GM19452 (cell line): ENCODE results near the gene SLC39A13.

Experiments used
- ATAC-seq: cut with Tn5 transposase; IDR thresholded peaks from one replicate; pipeline ENCODE4 v1.9.1; 2021; ENCODE audit not compliant: unreplicated experiment

Gene SLC39A13

DNA sequence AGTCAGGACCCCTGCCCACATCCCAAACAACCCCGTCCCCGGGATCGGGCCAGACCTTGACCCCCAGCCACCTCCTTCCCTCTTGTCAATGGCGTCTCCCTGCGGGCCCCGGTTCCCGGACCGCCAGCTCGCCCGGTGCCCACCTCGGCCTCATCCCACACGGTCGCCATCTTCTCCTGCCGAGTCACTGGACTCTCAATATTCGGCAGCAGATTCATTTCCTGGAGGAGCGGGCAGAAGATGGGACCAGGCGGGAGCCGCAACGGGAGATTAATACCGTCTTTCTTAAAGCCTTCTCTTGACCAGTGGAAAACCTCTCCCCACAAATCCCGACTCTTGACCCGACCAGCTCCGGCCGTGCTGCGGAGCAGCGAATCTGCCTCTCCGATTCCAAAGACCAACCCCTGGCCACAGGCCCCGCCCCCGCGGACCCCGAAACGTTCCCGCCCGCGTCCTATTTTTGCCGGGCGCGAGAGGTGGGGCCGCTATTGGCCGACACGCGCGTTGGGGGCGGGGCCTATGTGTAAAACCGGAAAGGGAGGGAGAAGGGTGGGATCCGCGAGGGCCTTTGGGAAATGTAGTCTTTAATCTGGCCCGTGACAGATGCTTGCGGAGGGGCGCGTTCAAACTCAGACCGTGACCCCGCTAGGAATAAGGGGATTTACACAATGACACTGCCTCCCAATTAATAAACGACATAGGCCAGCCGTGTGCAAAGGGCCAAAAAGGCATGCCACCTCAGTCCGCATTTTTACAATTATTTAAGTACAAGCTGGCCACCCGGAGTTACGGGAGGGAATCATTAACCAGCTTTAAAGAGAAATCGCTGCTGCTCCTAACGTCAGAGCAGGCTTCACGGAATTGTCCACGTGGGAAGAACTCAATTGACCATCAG is 17.9 kb downstream of the SLC39A13 start, which contains the start of gene PSMC3:
Gene PSMC3, minus strand, starts transcription at position 378 of the 895 bp plus-strand sequence. Its CDS starts 160 bp downstream, at position 218.
- peak; percentile 90 for ATAC-seq

DNA sequence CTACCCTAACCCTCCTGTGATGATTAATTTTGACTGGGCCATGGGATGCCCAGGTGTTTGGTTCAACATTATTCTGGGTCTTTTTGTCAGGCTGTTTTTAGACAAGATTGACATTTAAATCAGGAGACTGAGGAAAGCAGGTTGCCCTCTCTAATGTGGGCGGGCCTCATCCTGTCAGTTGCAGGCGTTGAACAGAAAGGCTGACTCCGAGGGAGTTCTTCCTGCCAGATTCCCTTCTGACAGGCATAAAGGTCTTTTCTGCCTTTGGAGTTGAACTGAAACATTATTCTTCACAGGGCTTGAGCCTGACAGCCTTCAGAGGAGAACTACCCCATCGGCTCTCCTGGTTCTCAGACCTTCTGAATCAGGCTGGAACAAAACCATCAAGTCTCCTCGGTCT is 22.1 kb downstream of the SLC39A13 start:
- no peak for ATAC-seq

DNA sequence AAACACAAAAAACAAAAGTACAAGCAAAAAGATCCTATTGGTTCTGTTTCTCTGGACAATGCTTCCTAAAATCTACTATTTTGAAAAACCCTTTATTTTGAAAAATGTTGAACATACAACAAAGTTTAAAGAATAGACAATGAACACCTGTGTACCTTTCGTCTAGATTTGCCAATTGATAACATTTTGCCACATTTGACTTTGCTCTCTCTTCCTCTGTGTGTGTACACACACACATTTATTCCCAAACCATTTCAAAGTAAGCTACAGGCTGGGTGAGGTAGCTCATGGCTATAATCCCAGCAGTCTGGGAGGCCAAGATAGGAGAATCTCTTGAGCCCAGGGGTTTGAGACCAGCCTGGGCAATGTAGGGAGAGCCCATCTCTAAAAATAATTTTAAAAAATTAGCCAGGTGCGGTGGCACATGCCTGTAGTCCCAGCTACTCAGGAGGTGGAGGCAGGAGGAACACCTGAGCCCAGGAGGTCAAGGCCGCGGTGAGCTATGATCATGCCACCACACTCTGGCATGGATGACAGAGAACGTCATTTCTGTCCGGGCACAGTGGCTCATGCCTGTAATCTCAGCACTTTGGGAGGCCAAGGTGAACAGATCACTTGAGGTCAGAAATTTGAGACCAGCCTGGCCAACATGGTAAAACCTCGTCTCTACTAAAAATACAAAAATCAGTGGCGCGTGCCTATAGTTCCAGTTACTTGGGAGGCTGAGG is 23.1 kb downstream of the SLC39A13 start:
- ATAC-seq = no peak

DNA sequence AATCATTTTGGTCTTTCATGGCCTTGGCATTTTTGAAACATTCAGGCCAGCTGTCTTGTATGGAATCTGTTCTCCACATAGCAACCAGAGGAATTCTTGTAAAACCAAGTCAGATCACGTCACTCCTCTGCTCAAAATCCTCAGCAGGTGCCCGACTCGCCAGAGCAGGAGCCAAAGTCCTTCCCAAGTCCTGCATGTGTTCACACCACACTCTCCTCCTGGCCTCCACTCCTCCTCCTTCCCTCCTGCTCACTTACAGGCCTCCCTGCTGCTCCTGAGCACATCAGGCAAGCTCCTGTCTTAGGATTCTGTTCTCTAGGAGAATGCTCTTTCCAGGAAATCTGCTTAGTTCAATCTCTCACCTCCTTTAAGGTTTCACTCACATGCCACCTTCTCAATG is 24.8 kb downstream of the SLC39A13 start:
- no peak for ATAC-seq

DNA sequence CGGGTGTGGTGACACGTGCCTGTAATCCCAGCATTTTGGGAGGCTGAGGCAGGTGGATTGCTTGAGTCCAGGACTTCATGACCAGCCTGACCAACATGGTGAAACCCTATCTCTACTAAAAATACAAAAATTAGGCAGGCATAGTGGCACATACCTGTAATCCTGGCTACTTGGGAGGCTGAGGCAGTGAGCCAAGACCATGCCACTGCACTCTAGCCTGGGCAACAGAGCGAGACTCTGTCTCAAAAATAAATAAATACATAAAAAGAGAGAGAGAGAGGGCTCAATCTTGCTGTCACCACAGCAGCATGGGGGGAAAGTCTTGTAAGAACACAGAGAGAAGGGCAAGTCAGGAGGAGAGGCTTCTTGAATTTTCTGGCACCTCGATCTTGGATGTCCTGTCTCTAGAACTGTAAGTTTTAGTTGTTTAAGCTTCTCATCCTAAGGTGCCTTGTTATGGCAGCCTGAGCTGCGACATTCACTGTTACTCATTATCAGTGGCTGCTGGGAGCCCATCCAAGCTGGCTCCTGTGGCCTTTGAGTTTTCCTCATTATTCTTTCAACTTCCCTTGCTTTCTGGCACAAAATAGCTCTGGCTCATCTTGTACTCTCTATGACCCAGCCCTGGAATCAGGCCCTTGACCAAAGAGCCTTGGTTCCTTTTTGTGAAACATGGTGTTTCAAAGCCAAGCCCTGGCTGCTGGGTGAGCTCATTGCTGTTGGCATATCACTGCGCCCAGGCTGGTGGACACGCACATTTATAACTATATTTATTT is 25.8 kb downstream of the SLC39A13 start:
- no peak for ATAC-seq

DNA sequence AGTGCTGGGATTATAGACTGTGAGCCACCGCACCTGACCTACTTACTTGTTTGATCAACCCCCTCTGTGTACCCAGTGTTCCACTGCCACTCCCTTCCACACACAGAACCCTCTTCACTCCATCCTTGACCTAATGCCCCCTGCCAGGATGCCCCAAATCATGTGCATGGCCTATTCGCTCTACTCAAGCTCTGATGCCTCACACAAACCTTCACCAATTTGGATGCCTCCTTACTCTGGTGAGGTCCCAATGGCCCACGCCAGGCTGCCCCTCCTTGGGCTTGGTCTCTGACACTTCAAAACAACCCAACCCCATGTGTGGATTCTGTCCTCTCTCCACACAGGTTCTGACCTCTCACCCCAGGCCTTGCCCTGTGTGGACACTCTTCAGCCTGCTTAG is 27.3 kb downstream of the SLC39A13 start:
- no peak for ATAC-seq

DNA sequence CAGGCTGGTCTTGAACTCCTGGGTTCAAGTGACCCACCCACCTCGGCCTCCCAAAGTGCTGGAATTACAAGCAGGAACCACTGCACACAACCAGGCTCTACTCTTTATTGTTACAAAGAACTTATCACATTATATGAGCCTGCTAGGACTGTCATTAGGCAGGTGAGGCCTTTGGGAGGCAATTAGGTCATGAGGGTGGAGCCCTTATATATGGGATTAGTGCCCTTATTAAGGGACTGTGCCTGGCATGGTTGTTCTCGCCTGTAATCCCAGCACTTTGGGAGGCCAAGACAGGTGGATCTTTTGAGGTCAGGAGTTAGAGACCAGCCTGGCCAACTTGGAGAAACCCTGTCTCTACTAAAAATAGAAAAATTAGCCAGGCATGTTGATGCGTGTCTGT is 28.3 kb downstream of the SLC39A13 start:
- ATAC-seq = no peak

DNA sequence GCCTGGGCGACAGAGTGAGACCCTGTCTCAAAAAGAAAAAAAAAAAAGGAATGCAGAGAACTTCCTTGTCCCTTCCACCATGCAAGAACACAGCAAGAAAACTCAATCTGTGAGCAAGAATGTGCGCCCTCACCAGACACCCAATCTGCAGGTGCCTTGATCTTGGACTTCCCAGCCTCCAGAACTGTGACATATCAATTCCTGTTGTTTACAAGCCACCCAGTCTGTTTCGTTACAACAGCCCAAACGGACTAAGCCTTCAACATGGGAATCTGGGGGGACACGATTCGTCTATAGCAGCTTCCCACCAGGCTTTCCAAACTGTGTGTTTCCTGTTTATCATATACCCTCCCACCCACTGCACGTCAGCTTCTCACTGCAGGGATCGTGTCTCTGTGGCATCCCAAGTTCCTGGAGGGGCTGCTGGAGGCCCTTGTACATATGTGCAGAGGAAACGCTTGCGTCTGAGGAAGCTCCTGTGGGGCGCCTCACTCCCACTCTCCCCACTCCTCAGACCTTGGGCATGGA is 28.9 kb downstream of the SLC39A13 start:
- ATAC-seq = no peak

DNA sequence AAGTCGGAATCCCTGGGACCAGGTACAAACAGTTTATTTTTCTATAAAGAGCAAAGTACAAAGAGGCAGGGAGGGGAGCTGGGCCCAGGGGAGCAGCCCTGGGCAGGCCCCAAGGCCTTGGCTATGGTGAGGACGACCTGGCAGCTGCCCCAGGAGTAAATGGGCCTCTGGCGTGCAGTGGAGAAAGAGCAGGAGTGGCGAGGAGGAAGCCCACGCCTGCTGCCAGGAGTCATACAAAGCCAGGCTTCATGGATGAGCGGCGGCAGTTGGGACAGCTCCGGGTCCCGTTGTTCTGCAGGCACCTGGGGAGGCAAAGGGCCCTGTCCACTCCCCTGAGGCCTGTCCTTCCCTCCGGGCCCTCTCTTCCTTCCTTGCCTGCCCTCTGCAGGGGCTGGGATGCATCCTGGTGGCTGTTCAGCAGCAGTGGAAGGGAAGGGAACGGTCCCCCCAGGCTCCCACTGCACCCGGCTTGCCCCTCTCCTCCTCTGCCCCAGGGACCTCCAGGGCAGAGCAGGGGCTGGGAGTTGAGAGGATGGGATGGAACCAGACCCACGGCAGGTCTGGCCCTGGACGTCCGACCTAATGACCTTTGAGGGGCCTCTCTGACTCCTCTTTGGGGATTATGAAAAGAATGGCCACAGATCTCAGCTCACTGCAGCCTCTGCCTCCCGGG is 29.5 kb downstream of the SLC39A13 start:
- no peak for ATAC-seq

DNA sequence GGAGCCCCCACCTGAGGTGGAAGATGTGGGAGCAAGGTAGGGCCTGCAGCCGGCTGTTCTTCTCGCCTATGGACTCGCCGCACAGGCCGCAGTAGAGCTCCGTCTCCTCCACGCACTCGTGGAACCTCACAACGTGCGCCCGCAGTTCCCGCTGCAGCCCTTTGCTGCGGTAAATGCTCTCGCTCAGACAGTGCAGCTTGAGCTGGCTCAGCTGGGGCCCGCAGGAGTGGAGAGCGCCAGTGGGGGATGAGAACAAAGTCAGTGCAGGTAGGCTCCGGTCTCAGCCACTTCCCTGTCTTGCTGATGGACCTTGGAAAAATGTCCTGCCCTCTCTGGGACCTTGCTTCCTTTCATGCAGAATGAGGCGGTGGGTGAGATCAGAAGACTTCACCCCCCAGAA is 30.3 kb downstream of the SLC39A13 start:
- no peak for ATAC-seq

DNA sequence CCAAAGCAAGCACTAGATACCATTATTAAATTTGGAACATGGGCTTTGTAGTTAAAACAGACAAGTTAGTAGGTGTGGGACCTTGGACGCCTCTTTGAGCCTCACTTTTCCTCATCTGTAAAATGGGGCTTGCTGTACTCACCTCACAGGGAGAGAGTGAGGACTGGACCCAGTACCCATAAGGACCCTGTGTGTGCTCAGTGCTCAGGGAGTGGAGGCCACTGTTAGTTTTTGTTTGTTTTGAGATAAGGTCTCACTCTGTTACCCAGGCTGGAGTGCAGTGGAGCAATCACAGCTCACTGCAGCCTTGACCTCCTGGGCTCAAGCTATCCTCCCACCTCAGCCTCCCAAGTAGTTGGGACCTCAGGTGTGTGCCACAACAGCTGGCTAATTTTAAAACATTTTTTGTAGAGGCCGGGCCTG is 31.7 kb downstream of the SLC39A13 start:
- no peak for ATAC-seq

DNA sequence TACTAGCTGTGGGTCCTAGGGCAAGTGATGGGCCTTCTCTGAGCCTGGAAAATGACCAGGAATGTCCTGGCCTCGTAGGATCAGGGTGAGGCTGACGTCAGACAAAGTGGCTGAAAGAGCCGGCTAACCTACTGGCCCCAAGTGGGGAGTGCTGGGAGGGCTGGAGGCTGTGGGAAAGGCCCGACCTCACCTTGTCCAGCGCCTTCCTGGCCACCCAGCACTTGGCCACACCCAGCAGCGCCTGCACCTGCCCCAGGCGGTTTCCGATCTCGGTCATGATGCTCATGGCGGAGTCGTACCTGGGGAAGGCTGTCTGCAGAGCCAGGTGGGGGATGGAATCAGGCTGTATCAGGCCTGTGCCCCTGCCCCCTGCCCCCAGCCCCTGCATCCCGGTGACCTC is 33.0 kb downstream of the SLC39A13 start:
- ATAC-seq = no peak

DNA sequence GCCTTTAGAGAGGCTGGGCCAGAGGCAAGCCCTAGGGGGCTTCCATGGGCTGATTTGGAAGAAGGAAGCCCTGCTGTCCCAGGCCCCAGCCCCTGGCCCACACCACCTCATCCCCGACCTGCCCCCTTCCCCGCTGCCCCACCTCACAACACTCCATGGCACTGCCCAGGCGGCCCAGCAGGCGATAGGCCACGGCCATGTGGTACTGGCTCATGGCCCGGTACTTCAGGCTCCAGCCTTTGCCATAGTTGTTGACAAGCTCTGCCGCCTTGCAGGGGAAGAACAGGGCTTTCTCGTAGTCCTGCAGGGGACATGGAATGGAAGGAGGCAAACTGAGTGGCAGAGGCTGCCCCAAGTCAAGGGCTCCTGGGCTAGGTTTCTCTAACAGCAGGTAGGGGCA is 34.1 kb downstream of the SLC39A13 start:
- no peak for ATAC-seq

DNA sequence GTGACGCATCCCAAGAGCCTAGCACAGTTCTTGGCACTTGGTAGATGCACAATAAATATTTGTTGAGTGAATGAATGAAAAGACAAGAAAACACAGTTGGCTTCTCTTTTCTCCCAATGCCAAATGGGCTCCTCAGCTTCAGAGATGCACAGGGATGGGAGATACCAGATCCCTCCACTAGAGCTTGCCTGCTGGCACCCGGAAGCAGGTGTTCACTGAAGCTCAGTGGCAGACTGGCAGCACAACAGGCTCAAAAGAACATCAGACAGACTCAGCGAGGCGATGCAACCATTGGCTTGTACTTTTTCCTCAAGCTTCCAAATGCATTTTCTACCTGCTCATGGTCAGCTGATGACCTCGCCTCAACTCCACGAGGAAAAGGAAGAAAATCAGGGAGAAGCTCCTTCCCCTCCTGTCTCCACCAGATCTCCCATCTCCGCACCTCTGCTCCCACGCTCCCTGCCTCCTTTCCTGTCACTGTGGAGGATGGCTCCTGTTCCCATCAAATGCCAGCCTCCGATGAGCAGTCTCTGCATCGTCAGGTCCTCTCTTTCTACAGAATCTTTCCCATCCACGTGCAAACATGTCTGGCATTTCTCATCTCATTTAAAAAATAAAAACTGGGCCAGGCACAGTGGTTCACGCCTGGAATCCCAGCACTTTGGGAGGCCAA is 34.8 kb downstream of the SLC39A13 start:
- no peak for ATAC-seq

DNA sequence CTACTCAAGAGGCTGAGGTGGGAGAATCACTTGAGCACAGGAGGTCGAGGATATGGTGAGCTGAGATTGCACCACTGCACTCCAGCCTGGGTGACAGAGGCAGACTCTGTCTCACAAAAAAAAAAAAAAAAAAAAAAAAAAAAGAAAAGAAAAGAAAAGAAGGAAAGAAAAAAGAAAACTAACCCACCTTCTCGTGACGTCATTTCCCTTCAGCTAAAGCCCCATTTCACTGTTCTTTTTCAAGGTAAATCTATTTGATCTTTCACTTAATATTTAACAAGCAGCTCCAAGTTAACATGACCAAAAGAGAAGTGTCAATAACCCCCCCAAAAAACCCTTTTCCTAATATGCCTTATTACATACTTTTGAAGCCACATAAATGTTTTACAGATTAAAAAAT is 35.4 kb downstream of the SLC39A13 start:
- no peak for ATAC-seq

DNA sequence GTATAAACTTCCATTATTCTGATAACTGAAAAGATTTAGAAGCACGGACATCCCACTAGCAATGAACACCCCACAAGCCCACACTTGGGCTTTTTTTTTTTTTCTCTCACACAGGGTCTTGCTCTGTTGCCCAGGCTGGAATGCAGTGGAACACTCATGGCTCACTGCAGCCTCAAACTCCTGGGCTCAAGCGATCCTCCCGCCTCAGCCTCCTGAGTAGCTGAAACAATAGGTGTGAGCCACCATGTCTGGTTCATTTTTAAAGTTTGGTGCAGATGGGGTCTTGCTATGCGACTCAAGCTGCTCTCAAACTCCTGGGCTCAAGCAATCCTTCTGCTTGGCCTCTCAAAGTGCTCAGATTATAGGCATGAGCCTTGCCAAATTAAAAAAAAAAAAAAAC is 37.5 kb downstream of the SLC39A13 start:
- no peak for ATAC-seq

DNA sequence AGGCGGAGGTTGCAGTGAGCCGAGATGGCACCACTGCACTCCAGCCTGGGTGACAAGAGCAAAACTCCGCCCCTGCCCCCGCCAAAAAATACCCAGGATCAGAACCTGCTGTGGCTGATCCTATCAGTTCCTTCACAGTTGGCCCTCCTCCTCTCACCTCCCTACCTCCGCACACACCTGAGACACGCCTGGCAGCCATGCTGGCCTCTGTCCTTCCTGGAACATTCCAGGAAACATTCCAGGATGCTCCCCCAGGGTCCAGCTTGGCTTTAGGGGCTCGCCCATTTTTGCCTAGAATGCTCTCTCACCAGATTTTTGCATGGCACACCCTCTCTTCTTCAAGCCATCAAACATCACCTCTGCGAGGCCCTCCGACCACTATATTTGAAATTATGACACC is 38.4 kb downstream of the SLC39A13 start:
- no peak for ATAC-seq

DNA sequence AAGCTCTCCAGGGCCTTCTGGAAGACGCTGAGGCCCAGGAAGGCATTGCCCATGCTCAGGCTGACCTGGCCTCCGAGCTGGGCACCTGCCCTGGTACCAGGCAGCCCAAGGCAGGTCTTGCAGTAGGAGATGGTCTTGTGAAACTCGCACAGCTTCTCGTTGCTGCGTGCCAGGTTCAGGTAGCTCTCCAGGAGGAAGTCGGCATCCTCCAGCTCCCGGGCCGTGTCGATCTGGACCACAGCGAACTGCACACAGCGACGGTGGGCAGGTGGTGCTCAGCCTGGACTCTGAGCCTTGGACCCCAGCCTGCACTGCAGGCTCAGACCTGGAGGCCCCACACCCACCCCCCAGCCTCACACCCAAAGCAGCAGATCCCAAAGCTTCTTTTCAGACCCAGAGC is 39.5 kb downstream of the SLC39A13 start:
- no peak for ATAC-seq

DNA sequence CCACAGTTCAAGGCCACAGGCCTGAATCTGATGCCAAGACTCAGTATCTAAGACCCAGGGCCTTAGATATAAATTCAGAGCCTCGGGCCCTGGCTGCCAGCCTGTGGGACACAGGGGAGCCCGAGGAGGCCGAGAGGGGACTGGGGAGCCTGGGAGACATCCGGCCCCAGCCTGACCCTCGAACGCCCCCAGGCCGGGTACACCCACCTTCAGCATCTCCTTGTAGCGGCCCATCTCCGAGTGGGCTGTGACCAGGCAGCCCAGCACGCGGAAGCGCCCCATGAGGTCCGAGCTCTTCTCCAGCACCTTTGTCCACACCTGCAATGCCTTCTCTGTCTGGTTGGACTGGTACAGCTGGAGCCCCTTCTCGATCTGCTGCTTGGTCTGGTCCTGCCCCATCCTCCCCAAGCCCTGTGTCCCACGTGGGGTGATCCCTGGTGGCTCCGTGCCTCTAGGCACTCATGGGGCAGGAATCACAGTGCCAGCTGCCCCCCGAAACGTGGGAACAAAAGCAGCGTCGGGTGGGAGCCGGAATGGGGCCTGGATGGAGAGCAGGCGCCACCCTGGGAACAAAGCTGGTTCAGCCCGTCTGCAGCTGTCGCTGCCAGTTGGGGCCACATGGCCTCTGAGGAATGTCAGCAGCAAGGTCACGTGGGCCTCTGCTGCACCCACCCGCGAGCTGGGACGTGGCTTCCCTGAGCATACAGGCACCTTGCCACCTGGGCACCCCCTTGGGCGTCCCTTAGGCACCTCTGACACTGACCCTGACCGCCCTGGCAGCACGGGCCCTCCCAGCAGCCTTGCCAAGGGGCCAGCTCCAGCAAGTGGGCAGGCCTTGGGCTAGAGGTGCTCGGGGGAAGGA is 40.4 kb downstream of the SLC39A13 start, which contains the start of gene RAPSN:
Gene RAPSN, minus strand, starts transcription at position 571 of the 862 bp plus-strand sequence. Its CDS starts 172 bp downstream, at position 399.
- no peak for ATAC-seq
